ENCODE results near the gene SH3RF3. TPM values are rescaled to one million over a fixed set of nuclear protein-coding genes. Genes with fewer than 3 reads are reported as not detected.
A peak's percentile ranks its signal among the peaks of the same experiment; 100 is the strongest.

The SH3RF3 gene
- total RNA-seq, 1 experiment from 2014 or later = 0.98 TPM

GRCh38 chr2:109333414-109334210 is 204.6 kb downstream of the SH3RF3 start:
- intact Hi-C loops (cut with micrococcal nuclease; ENCODE audit: unreplicated experiment) = no loop called here
- ChIA-PET POLR2A (interaction anchor here (0.6 kb wide), 1 partner anchor 22 kb away, joined by 3 read pairs; no protein-coding TSS in a partner anchor), CTCF (interaction anchor here (1.0 kb wide), 1 partner anchor 177 kb away, joined by 3 read pairs; no protein-coding TSS in a partner anchor)
- Histone ChIP-seq H3K9me3 (no peaks in the 10 kb centered on the region), H3K27me3 (replicated peaks; ENCODE audit: control insufficient read depth, insufficient read depth, low read length) (no peaks in the 10 kb centered on the region), H3K36me3 (ENCODE audit: control insufficient read depth, insufficient read depth, low read length) (no peaks in the 10 kb centered on the region), H3K4me1 (no peaks in the 10 kb centered on the region), H3K4me3 (ENCODE audit: low read depth, low read length) (no peak overlapping the region)
- no TSS peak for BruUV-seq (replicated peaks)
- Mint-ChIP-seq H3K4me1 (ENCODE audit: low read depth, unreplicated experiment) (no peaks in the 10 kb centered on the region), H3K27ac (ENCODE audit: unreplicated experiment) (no peak overlapping the region), H3K9me3 (ENCODE audit: unreplicated experiment) (peaks cover 2% of the 10 kb centered on the region), H3K27me3 (ENCODE audit: insufficient read depth, unreplicated experiment) (peaks cover 25% of the 10 kb centered on the region), H3K36me3 (ENCODE audit: insufficient read depth, unreplicated experiment) (no peaks in the 10 kb centered on the region), H3K4me3 (ENCODE audit: unreplicated experiment) (no peak overlapping the region)
- DNase-seq = peak in 1 of 2 experiments; percentile 18
- TF ChIP-seq CTCF (IDR thresholded peaks at IDR 0.05; ENCODE audit: insufficient read depth in 1 of 2, low read depth in 1 of 2, low read length in 1 of 2, severe bottlenecking in 1 of 2, unreplicated experiment in 1 of 2) = peak; percentile 28 to 54

- Mint-ChIP-seq H3K4me3 (ENCODE audit: unreplicated experiment) (no peak overlapping the region), H3K36me3 (ENCODE audit: insufficient read depth, unreplicated experiment) (no peaks in the 10 kb centered on the region), H3K9me3 (ENCODE audit: unreplicated experiment) (no peaks in the 10 kb centered on the region), H3K27ac (ENCODE audit: unreplicated experiment) (no peak overlapping the region), H3K4me1 (ENCODE audit: low read depth, unreplicated experiment) (no peaks in the 10 kb centered on the region), H3K27me3 (ENCODE audit: insufficient read depth, unreplicated experiment) (peaks cover 24% of the 10 kb centered on the region)
- no peak overlapping the region for H3K4me3 ChIP-seq (ENCODE audit: low read depth, low read length)
- TF ChIP-seq CTCF (IDR thresholded peaks at IDR 0.05; ENCODE audit: insufficient read depth in 1 of 2, low read depth in 1 of 2, low read length in 1 of 2, severe bottlenecking in 1 of 2, unreplicated experiment in 1 of 2) = no peak
- H3K9me3 ChIP-seq = no peaks in the 10 kb centered on the region
- DNase-seq = no peak
- ChIA-PET POLR2A (no interaction called here), CTCF (no interaction called here)
- intact Hi-C loops (cut with micrococcal nuclease; ENCODE audit: unreplicated experiment) = no loop called here
- H3K4me1 ChIP-seq = no peaks in the 10 kb centered on the region
- BruUV-seq (replicated peaks) = no TSS peak
- H3K27me3 ChIP-seq (replicated peaks; ENCODE audit: control insufficient read depth, insufficient read depth, low read length) = no peaks in the 10 kb centered on the region; the same call in none of the 2 replicates
- no peaks in the 10 kb centered on the region for H3K36me3 ChIP-seq (ENCODE audit: control insufficient read depth, insufficient read depth, low read length)
These were observed 206.7 kb downstream of the SH3RF3 start for GRCh38 chr2:109335631-109336176.

- ChIA-PET CTCF (no interaction called here), POLR2A (no interaction called here)
- Histone ChIP-seq H3K4me3 (ENCODE audit: low read depth, low read length) (no peak overlapping the region), H3K27me3 (replicated peaks; ENCODE audit: control insufficient read depth, insufficient read depth, low read length) (no peaks in the 10 kb centered on the region; the same call in none of the 2 replicates), H3K9me3 (no peaks in the 10 kb centered on the region), H3K36me3 (ENCODE audit: control insufficient read depth, insufficient read depth, low read length) (no peaks in the 10 kb centered on the region), H3K4me1 (no peaks in the 10 kb centered on the region)
- H3K9me3 Mint-ChIP-seq (ENCODE audit: unreplicated experiment) = no peaks in the 10 kb centered on the region
- no peak for TF ChIP-seq CTCF (IDR thresholded peaks at IDR 0.05; ENCODE audit: insufficient read depth in 1 of 2, low read depth in 1 of 2, low read length in 1 of 2, severe bottlenecking in 1 of 2, unreplicated experiment in 1 of 2)
- no TSS peak for BruUV-seq (replicated peaks)
- H3K27me3 Mint-ChIP-seq (ENCODE audit: insufficient read depth, unreplicated experiment) = peaks cover 23% of the 10 kb centered on the region
- no peak overlapping the region for H3K27ac Mint-ChIP-seq (ENCODE audit: unreplicated experiment)
- no peaks in the 10 kb centered on the region for H3K4me1 Mint-ChIP-seq (ENCODE audit: low read depth, unreplicated experiment)
- intact Hi-C loops (cut with micrococcal nuclease; ENCODE audit: unreplicated experiment) = no loop called here
- no peak overlapping the region for H3K4me3 Mint-ChIP-seq (ENCODE audit: unreplicated experiment)
- H3K36me3 Mint-ChIP-seq (ENCODE audit: insufficient read depth, unreplicated experiment) = no peaks in the 10 kb centered on the region
- no peak for DNase-seq
These were observed 207.3 kb downstream of the SH3RF3 start for GRCh38 chr2:109336296-109336695.

Data from Caco-2 (cell line).